H1 (cell line): ENCODE measurements around the gene AGO3. TPM values are rescaled to one million over a fixed set of nuclear protein-coding genes. Genes with fewer than 3 reads are reported as not detected.

ENCODE experiments used
- CTCF ChIA-PET: fragments of 300-600 bp; sonication (Branson Sonifier 250); formaldehyde crosslinking; loops from one replicate; lab custom pipeline; 2021; ENCODE audit not compliant: partially characterized antibody; lab: Charles Lee
- POLR2A ChIA-PET: fragments of 300-600 bp; sonication (Branson Sonifier 250); formaldehyde crosslinking; loops from one replicate; lab custom pipeline; 2021; ENCODE audit warnings: inconsistent platforms; ENCODE audit not compliant: partially characterized antibody; lab: Charles Lee
- DNase-seq, 2 experiments: peaks; one replicate each; pipeline versions ENCODE4 v3.0.0 to v3.0.0-alpha.2; 2010 to 2022; ENCODE audit warnings: low spot score in 2 of 2, low read depth in 1 of 2, mixed read lengths in 1 of 2
- FAIRE-seq: peaks from 2 replicates; lab custom pipeline; 2011; peaks lifted over from hg19 to GRCh38; lab: Jason Lieb, UNC
- H2AFZ ChIP-seq: 2 replicates; pipeline ENCODE4 v1.8.1; 2012; ENCODE audit warnings: low read length, inconsistent platforms
- H2AK5ac ChIP-seq: 2 replicates; pipeline ENCODE4 v1.6.1; 2013; ENCODE audit warnings: low read depth, low read length
- H2BK120ac ChIP-seq: replicated peaks from 2 replicates; pipeline ENCODE3; 2013; ENCODE audit warnings: low read depth, low read length, inconsistent platforms
- H2BK12ac ChIP-seq: 2 replicates; pipeline ENCODE4 v1.6.1; 2013; ENCODE audit warnings: low read depth, low read length
- H2BK15ac ChIP-seq: 2 replicates; pipeline ENCODE4 v1.6.1; 2013; ENCODE audit warnings: low read length
- H2BK20ac ChIP-seq: 2 replicates; pipeline ENCODE4 v1.6.1; 2013; ENCODE audit warnings: low read length
- H2BK5ac ChIP-seq: 2 replicates; pipeline ENCODE4 v1.6.1; 2013; ENCODE audit warnings: low read depth, low read length
- H3K14ac ChIP-seq: 2 replicates; pipeline ENCODE4 v1.6.1; 2013; ENCODE audit warnings: inconsistent platforms; ENCODE audit not compliant: insufficient read length
- H3K18ac ChIP-seq: 2 replicates; pipeline ENCODE4 v1.6.1; 2013; ENCODE audit warnings: low read length; ENCODE audit errors: extremely low read depth
- H3K23ac ChIP-seq: 2 replicates; pipeline ENCODE4 v1.6.1; 2013; ENCODE audit warnings: inconsistent platforms; ENCODE audit not compliant: insufficient read length
- H3K23me2 ChIP-seq: 2 replicates; pipeline ENCODE4 v1.6.1; 2013; ENCODE audit warnings: low read depth, low read length
- H3K27ac ChIP-seq: 2 replicates; pipeline ENCODE4 v1.6.1; 2011; ENCODE audit warnings: low read depth, low read length, inconsistent platforms
- H3K27me3 ChIP-seq, 4 experiments: replicated peaks in 1 of 4; 1 replicate in 1 of 4; 2 replicates in 3 of 4; pipeline versions ENCODE4 v1.6.1 to v1.8.1; 2011 to 2013; ENCODE audit warnings: low read length in 3 of 4, mild to moderate bottlenecking in 3 of 4, inconsistent platforms in 2 of 4, mixed read lengths in 2 of 4, moderate library complexity in 1 of 4; ENCODE audit not compliant: control insufficient read depth in 3 of 4, insufficient read depth in 3 of 4; ENCODE audit errors: extremely low read depth in 1 of 4
- H3K36me3 ChIP-seq, 4 experiments: 2 replicates each; pipeline versions ENCODE4 v1.6.1 to v1.8.1; 2011 to 2013; ENCODE audit warnings: mild to moderate bottlenecking in 4 of 4, low read length in 3 of 4, moderate library complexity in 2 of 4, control low read depth in 1 of 4, inconsistent platforms in 1 of 4; ENCODE audit not compliant: insufficient read depth in 4 of 4, control insufficient read depth in 2 of 4
- H3K4ac ChIP-seq: replicated peaks from 2 replicates; pipeline ENCODE3; 2013; ENCODE audit warnings: low read length, low read depth, mixed read lengths, inconsistent platforms; ENCODE audit not compliant: insufficient read length
- H3K4me1 ChIP-seq, 4 experiments: replicated peaks in 1 of 4; 1 replicate in 1 of 4; 2 replicates in 3 of 4; pipeline versions ENCODE4 v1.6.1 to v1.8.1; 2011 to 2013; ENCODE audit warnings: low read length in 3 of 4, inconsistent platforms in 2 of 4, mixed read lengths in 1 of 4; ENCODE audit not compliant: insufficient read depth in 4 of 4, control insufficient read depth in 3 of 4
- H3K4me2 ChIP-seq, 2 experiments: 2 replicates each; pipeline versions ENCODE4 v1.6.1 to v1.8.1; 2011 to 2013; ENCODE audit warnings: low read depth in 2 of 2, low read length in 2 of 2, control low read depth in 1 of 2, inconsistent platforms in 1 of 2, mild to moderate bottlenecking in 1 of 2; ENCODE audit not compliant: insufficient read depth in 1 of 2
- H3K4me3 ChIP-seq, 4 experiments: fragments of 200-600, 300-600 bp in 1 of 4; sonication (generic), shearing (Covaris generic), sonication (Bioruptor Twin) in 1 of 4; 2 replicates each; pipeline versions ENCODE4 v1.5.1 to v1.8.1; 2011 to 2016; ENCODE audit warnings: low read length in 4 of 4, low read depth in 3 of 4, control low read depth in 2 of 4, inconsistent platforms in 2 of 4, mild to moderate bottlenecking in 2 of 4, mixed read lengths in 1 of 4, moderate library complexity in 1 of 4; ENCODE audit not compliant: insufficient read depth in 2 of 4; ENCODE audit errors: extremely low read depth in 1 of 4
- H3K56ac ChIP-seq: replicated peaks from 2 replicates; pipeline ENCODE3; 2013; ENCODE audit warnings: low read depth, mild to moderate bottlenecking, mixed read lengths, low read length, inconsistent platforms; ENCODE audit not compliant: insufficient read length
- H3K79me1 ChIP-seq: 2 replicates; pipeline ENCODE4 v1.6.1; 2013; ENCODE audit warnings: low read depth, low read length, control low read depth
- H3K79me2 ChIP-seq, 2 experiments: 2 replicates each; pipeline versions ENCODE4 v1.6.1 to v1.8.1; 2012 to 2013; ENCODE audit warnings: low read length in 2 of 2, mild to moderate bottlenecking in 2 of 2, inconsistent platforms in 1 of 2; ENCODE audit not compliant: insufficient read depth in 2 of 2, control insufficient read depth in 1 of 2
- H3K9ac ChIP-seq, 4 experiments: replicated peaks in 1 of 4; 1 replicate in 1 of 4; 2 replicates in 3 of 4; pipeline versions ENCODE4 v1.6.1 to v1.8.1; 2011 to 2013; ENCODE audit warnings: low read depth in 3 of 4, low read length in 3 of 4, control low read depth in 2 of 4, mild to moderate bottlenecking in 2 of 4, moderate library complexity in 2 of 4, inconsistent platforms in 1 of 4; ENCODE audit errors: extremely low read depth in 1 of 4
- H3K9me3 ChIP-seq, 2 experiments: 2 replicates each; pipeline versions ENCODE4 v1.6.1 to v1.8.1; 2012 to 2013; ENCODE audit warnings: mild to moderate bottlenecking in 2 of 2, moderate library complexity in 2 of 2, control low read depth in 1 of 2, inconsistent platforms in 1 of 2, low read depth in 1 of 2, low read length in 1 of 2, mixed read lengths in 1 of 2; ENCODE audit not compliant: insufficient read depth in 2 of 2
- H4K20me1 ChIP-seq, 2 experiments: replicated peaks in 1 of 2; 2 replicates each; pipeline versions ENCODE3 to v1.8.1; 2011 to 2013; ENCODE audit warnings: inconsistent platforms in 2 of 2, low read length in 2 of 2, mild to moderate bottlenecking in 1 of 2; ENCODE audit not compliant: insufficient read depth in 2 of 2, control insufficient read depth in 1 of 2
- H4K5ac ChIP-seq: 2 replicates; pipeline ENCODE4 v1.6.1; 2013; ENCODE audit warnings: low read length, low read depth, mixed read lengths, inconsistent platforms; ENCODE audit not compliant: insufficient read length
- H4K8ac ChIP-seq: 2 replicates; pipeline ENCODE4 v1.8.0; 2013; ENCODE audit warnings: mild to moderate bottlenecking, moderate library complexity, low read length, inconsistent platforms; ENCODE audit not compliant: insufficient read depth; ENCODE audit errors: extremely low read depth
- H4K91ac ChIP-seq: replicated peaks from 2 replicates; pipeline ENCODE3; 2013; ENCODE audit warnings: low read length, mixed read lengths, inconsistent platforms; ENCODE audit not compliant: insufficient read length
- FOSL1 ChIP-seq: IDR thresholded peaks from 2 replicates; pipeline ENCODE4 v1.6.1; 2011; ENCODE audit warnings: mild to moderate bottlenecking, low read depth, low read length, moderate library complexity; ENCODE audit not compliant: insufficient read depth
- JUN ChIP-seq: IDR thresholded peaks from 2 replicates; pipeline ENCODE4 v1.6.1; 2011; ENCODE audit warnings: low read depth, mild to moderate bottlenecking, improper control_type of control experiment, low read length
- MAFK ChIP-seq: IDR thresholded peaks from 2 replicates; pipeline ENCODE4 v1.6.1; 2012; ENCODE audit warnings: low read depth, mild to moderate bottlenecking, improper control_type of control experiment, low read length
- RBBP5 ChIP-seq: IDR thresholded peaks from 2 replicates; pipeline ENCODE4 v1.7.1; 2012; ENCODE audit warnings: low read depth, mild to moderate bottlenecking, inconsistent platforms, low read length, moderate library complexity, borderline replicate concordance
- RXRA ChIP-seq: IDR thresholded peaks from 2 replicates; pipeline ENCODE4 v1.6.1; 2011; ENCODE audit warnings: low read depth, mild to moderate bottlenecking, low read length, moderate library complexity; ENCODE audit not compliant: insufficient read depth
- SIRT6 ChIP-seq: IDR thresholded peaks from one replicate; pipeline ENCODE4 v1.7.1; 2012; ENCODE audit warnings: low read length, inconsistent platforms
- WGBS, 2 experiments: shearing (Covaris generic) in 1 of 2; methylation state at CpG; one replicate each; pipeline versions ENCODE4 v1.1.6 to v1.1.7; 2013 to 2015; ENCODE audit warnings: low lambda C conversion rate in 2 of 2, mixed read lengths in 2 of 2, inconsistent platforms in 1 of 2, low coverage in 1 of 2, missing lambda C conversion rate in 1 of 2; ENCODE audit not compliant: insufficient replicate concordance in 2 of 2, insufficient coverage in 1 of 2, insufficient read length in 1 of 2; ENCODE audit errors: extremely low coverage in 1 of 2, missing lambda C conversion rate in 1 of 2; 5-methylcytosine and 5-hydroxymethylcytosine counted together
- polyA plus RNA-seq, 7 experiments: library from polyadenylated mRNA; depleted of rRNA in 3 of 7; stranded (reverse) in 5 of 7; unstranded in 2 of 7; fragments of >200 nt in 5 of 7; fragments of 200-250 nt in 2 of 7; gene quantifications; 1 replicate in 5 of 7; 2 replicates in 1 of 7; 4 replicates in 1 of 7; pipeline versions ENCODE4 v1.2.1 to v1.2.3, GENCODE V29; 2011 to 2013; ENCODE audit warnings: missing spikeins in 2 of 7, mixed read lengths in 2 of 7
- total RNA-seq: library from RNA; stranded (reverse); fragmentation: NEBNext Ultra II Directional; extraction: Animal tissue kit (Norgen Biotek cat#: 25700); gene quantifications from 2 replicates; pipeline ENCODE4 v1.2.1, GENCODE V29; 2021
- TF ChIP-seq, protein P1 (sequence below), 3 experiments: IDR thresholded peaks; 1 replicate in 2 of 3; 2 replicates in 1 of 3; pipeline versions ENCODE4 v1.5.1 to v1.6.1; 2011; ENCODE audit warnings: low read length in 3 of 3, mild to moderate bottlenecking in 3 of 3, inconsistent platforms in 2 of 3, low read depth in 1 of 3, moderate library complexity in 1 of 3; ENCODE audit not compliant: insufficient read depth in 1 of 3; ENCODE audit errors: control extremely low read depth in 1 of 3
- TF ChIP-seq, protein P2 (sequence below): IDR thresholded peaks from 2 replicates; pipeline ENCODE4 v1.6.1; 2012; ENCODE audit warnings: inconsistent platforms

Gene AGO3
- total and polyA plus RNA-seq, 2 of the 8 experiments (the other 6 are each of a cell fraction or from before 2014, with no cell fraction given) = 10.7 to 26.4 TPM

DNA sequence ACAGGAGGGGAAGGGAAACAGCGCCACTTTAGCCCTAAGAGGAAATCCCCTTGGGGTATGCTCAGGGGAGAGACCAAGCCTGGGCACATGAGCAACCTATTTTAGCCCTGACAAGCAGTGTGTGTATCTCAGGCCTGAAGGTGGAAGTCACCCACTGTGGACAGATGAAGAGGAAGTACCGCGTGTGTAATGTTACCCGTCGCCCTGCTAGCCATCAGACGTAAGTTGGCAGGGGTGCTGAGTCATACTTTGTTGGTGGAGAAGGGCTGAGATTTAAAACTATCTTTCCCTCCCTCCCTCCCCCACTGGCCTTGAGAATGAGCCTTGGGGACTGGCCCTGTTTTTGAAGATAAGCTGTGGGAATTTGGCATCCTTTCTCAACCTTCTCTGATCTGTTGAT lies 36.7 kb upstream of the AGO3 start:
- H3K4me3 ChIP-seq = no peak overlapping the region
- H3K23ac ChIP-seq = no peak overlapping the region
- H2BK120ac ChIP-seq = no peak overlapping the region
- no peak overlapping the region for H3K27ac ChIP-seq
- no peaks in the 10 kb centered on the region for H3K4me1 ChIP-seq
- no peak overlapping the region for H2BK5ac ChIP-seq
- H3K9me3 ChIP-seq = no peaks in the 10 kb centered on the region
- ChIA-PET POLR2A (interaction anchor here (1.0 kb wide), 1 partner anchor 29 kb away, joined by 4 read pairs; no protein-coding TSS in a partner anchor), CTCF (interaction anchor here (1.0 kb wide), 1 partner anchor 12 kb away, joined by 3 read pairs; no protein-coding TSS in a partner anchor)
- no peak overlapping the region for H2BK15ac ChIP-seq
- no peak overlapping the region for H4K91ac ChIP-seq
- WGBS, 2 experiments = 97% methylated on average over 6 of the region's 6 CpGs; no CpG with 5 or more reads in 1 of the 2 experiments
- H3K18ac ChIP-seq = no peak overlapping the region
- H3K79me1 ChIP-seq = no peaks in the 10 kb centered on the region
- no peak for TF ChIP-seq MAFK
- no peak for TF ChIP-seq FOSL1
- TF ChIP-seq, protein P1, sequence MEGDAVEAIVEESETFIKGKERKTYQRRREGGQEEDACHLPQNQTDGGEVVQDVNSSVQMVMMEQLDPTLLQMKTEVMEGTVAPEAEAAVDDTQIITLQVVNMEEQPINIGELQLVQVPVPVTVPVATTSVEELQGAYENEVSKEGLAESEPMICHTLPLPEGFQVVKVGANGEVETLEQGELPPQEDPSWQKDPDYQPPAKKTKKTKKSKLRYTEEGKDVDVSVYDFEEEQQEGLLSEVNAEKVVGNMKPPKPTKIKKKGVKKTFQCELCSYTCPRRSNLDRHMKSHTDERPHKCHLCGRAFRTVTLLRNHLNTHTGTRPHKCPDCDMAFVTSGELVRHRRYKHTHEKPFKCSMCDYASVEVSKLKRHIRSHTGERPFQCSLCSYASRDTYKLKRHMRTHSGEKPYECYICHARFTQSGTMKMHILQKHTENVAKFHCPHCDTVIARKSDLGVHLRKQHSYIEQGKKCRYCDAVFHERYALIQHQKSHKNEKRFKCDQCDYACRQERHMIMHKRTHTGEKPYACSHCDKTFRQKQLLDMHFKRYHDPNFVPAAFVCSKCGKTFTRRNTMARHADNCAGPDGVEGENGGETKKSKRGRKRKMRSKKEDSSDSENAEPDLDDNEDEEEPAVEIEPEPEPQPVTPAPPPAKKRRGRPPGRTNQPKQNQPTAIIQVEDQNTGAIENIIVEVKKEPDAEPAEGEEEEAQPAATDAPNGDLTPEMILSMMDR (IDR thresholded peaks at IDR 0.05; ENCODE audit: control extremely low read depth in 1 of 3, insufficient read depth in 1 of 3, low read depth in 1 of 3, low read length in 3 of 3) = no peak
- no peak for TF ChIP-seq JUN
- no peak for TF ChIP-seq RXRA
- TF ChIP-seq SIRT6 = no peak
- TF ChIP-seq RBBP5 = no peak
- TF ChIP-seq, protein P2, sequence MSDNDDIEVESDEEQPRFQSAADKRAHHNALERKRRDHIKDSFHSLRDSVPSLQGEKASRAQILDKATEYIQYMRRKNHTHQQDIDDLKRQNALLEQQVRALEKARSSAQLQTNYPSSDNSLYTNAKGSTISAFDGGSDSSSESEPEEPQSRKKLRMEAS = no peak
- H3K36me3 ChIP-seq = peaks cover 8 to 64% (median 37%) of the 10 kb centered on the region in 4 experiments; a peak in 7 of 8 replicates
- DNase-seq (no peak), FAIRE-seq (no peak)
- no peaks in the 10 kb centered on the region for H3K27me3 ChIP-seq
- no peak overlapping the region for H4K5ac ChIP-seq
- no peak overlapping the region for H3K4ac ChIP-seq
- H2BK12ac ChIP-seq = no peak overlapping the region
- no peak overlapping the region for H2BK20ac ChIP-seq
- H3K14ac ChIP-seq = no peak overlapping the region
- peaks cover 6 to 7% of the 10 kb centered on the region in 2 experiments for H4K20me1 ChIP-seq
- H3K79me2 ChIP-seq = no peaks in the 10 kb centered on the region
- H3K9ac ChIP-seq = no peak overlapping the region
- no peaks in the 10 kb centered on the region for H3K23me2 ChIP-seq
- no peak overlapping the region for H2AK5ac ChIP-seq
- no peak overlapping the region for H2AFZ ChIP-seq
- H3K56ac ChIP-seq = no peak overlapping the region
- no peak overlapping the region; the same call in 1 of the 2 replicates for H4K8ac ChIP-seq
- H3K4me2 ChIP-seq = no peak overlapping the region
